Measurements from ENCODE around the gene CASP3. TPM values are rescaled to one million over a fixed set of nuclear protein-coding genes. Genes with fewer than 3 reads are reported as not detected.

The CASP3 gene
- polyA plus RNA-seq, 1 of the 3 experiments (the other 2 are of a cell fraction): 15.5 TPM

DNA sequence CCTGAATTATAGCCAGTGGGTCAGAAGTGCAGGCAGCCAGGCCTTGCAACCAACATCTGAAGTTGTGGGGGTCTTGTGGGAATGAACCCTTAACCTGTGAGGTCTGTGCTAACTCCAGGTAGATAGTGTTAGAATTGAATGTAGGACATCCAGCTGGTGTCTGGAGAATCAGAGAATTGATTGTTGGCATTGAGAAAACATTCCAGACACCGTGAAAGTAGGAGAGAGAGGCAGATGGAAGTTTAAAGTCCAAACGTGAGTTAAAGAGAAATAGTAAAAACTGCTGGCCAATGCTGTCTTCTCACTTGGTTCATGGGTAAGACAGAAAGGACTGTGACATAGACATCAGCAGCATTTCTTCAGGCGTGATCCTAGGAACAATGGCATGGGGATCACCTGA is 27.7 kb downstream of the CASP3 start:
- H2AFZ ChIP-seq (ENCODE audit: low read depth): no peak overlapping the region
- 71% methylated on average over 3 of the region's 3 CpGs for WGBS (ENCODE audit: low lambda C conversion rate)
- H3K36me3 ChIP-seq (replicated peaks in 1 of 2; ENCODE audit: control insufficient read depth in 1 of 2, insufficient read depth in 2 of 2, low read length in 1 of 2): peaks cover 4 to 6% of the 10 kb centered on the region in 2 experiments
- no peaks in the 10 kb centered on the region for H3K27me3 ChIP-seq (ENCODE audit: insufficient read depth)
- H3K9ac ChIP-seq: no peak overlapping the region
- no peaks in the 10 kb centered on the region for H3K9me3 ChIP-seq
- no peak overlapping the region for H3K27ac ChIP-seq (ENCODE audit: low read depth in 2 of 2, low read length in 1 of 2)
- H4K20me1 ChIP-seq (ENCODE audit: insufficient read depth): no peaks in the 10 kb centered on the region
- no peak overlapping the region for H3K4me3 ChIP-seq (ENCODE audit: low read depth in 2 of 2, low read length in 1 of 2)
- no peaks in the 10 kb centered on the region for H3K9me2 ChIP-seq
- TF ChIP-seq RFX5 (IDR thresholded peaks at IDR 0.05; ENCODE audit: low read length): no peak
- TF ChIP-seq ELF1 (IDR thresholded peaks at IDR 0.05): no peak
- TF ChIP-seq, protein P1, sequence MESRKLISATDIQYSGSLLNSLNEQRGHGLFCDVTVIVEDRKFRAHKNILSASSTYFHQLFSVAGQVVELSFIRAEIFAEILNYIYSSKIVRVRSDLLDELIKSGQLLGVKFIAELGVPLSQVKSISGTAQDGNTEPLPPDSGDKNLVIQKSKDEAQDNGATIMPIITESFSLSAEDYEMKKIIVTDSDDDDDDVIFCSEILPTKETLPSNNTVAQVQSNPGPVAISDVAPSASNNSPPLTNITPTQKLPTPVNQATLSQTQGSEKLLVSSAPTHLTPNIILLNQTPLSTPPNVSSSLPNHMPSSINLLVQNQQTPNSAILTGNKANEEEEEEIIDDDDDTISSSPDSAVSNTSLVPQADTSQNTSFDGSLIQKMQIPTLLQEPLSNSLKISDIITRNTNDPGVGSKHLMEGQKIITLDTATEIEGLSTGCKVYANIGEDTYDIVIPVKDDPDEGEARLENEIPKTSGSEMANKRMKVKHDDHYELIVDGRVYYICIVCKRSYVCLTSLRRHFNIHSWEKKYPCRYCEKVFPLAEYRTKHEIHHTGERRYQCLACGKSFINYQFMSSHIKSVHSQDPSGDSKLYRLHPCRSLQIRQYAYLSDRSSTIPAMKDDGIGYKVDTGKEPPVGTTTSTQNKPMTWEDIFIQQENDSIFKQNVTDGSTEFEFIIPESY (IDR thresholded peaks at IDR 0.05; ENCODE audit: borderline replicate concordance, low read depth): no peak
- no peak for TF ChIP-seq FOXJ3 (CRISPR knock-in tag; IDR thresholded peaks at IDR 0.05)
- no peak for TF ChIP-seq MXI1 (IDR thresholded peaks at IDR 0.05; ENCODE audit: low read depth, low read length)
- no peak for TF ChIP-seq POLR2AphosphoS5 (IDR thresholded peaks at IDR 0.05; ENCODE audit: low read depth, low read length)
- no peak for TF ChIP-seq TAF1 (IDR thresholded peaks at IDR 0.05; ENCODE audit: borderline replicate concordance, low read depth, low read length)
- no peak for TF ChIP-seq RXRA (IDR thresholded peaks at IDR 0.05; ENCODE audit: borderline replicate concordance, low read depth)
- TF ChIP-seq, protein P2, sequence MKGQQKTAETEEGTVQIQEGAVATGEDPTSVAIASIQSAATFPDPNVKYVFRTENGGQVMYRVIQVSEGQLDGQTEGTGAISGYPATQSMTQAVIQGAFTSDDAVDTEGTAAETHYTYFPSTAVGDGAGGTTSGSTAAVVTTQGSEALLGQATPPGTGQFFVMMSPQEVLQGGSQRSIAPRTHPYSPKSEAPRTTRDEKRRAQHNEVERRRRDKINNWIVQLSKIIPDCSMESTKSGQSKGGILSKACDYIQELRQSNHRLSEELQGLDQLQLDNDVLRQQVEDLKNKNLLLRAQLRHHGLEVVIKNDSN (IDR thresholded peaks at IDR 0.05; ENCODE audit: borderline replicate concordance, low read depth): no peak
- TF ChIP-seq, protein P3, sequence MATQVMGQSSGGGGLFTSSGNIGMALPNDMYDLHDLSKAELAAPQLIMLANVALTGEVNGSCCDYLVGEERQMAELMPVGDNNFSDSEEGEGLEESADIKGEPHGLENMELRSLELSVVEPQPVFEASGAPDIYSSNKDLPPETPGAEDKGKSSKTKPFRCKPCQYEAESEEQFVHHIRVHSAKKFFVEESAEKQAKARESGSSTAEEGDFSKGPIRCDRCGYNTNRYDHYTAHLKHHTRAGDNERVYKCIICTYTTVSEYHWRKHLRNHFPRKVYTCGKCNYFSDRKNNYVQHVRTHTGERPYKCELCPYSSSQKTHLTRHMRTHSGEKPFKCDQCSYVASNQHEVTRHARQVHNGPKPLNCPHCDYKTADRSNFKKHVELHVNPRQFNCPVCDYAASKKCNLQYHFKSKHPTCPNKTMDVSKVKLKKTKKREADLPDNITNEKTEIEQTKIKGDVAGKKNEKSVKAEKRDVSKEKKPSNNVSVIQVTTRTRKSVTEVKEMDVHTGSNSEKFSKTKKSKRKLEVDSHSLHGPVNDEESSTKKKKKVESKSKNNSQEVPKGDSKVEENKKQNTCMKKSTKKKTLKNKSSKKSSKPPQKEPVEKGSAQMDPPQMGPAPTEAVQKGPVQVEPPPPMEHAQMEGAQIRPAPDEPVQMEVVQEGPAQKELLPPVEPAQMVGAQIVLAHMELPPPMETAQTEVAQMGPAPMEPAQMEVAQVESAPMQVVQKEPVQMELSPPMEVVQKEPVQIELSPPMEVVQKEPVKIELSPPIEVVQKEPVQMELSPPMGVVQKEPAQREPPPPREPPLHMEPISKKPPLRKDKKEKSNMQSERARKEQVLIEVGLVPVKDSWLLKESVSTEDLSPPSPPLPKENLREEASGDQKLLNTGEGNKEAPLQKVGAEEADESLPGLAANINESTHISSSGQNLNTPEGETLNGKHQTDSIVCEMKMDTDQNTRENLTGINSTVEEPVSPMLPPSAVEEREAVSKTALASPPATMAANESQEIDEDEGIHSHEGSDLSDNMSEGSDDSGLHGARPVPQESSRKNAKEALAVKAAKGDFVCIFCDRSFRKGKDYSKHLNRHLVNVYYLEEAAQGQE (IDR thresholded peaks at IDR 0.05; ENCODE audit: low read depth, low read length): no peak
- TF ChIP-seq SIN3A (IDR thresholded peaks at IDR 0.05; ENCODE audit: borderline replicate concordance, low read depth, low read length): no peak
- no peak for TF ChIP-seq MEF2A (IDR thresholded peaks at IDR 0.05; ENCODE audit: borderline replicate concordance, low read depth)
- TF ChIP-seq EP300 (IDR thresholded peaks at IDR 0.05; ENCODE audit: borderline replicate concordance in 1 of 2, low read depth in 1 of 2, low read length in 1 of 2): no peak
- no peaks in the 10 kb centered on the region for H3F3A ChIP-seq (replicated peaks; ENCODE audit: insufficient read depth)
- H3K4me2 ChIP-seq: no peak overlapping the region
- ChIA-PET CTCF (interaction anchor here (0.6 kb wide), 1 partner anchor 26 kb away, joined by 3 read pairs; no protein-coding TSS in a partner anchor), POLR2A (no interaction called here)
- H3K4me1 ChIP-seq (ENCODE audit: control insufficient read depth in 1 of 2, insufficient read depth in 2 of 2, low read depth in 1 of 2, low read length in 1 of 2): no peaks in the 10 kb centered on the region
- H3K79me2 ChIP-seq (ENCODE audit: insufficient read depth): no peaks in the 10 kb centered on the region
- no peak for DNase-seq
